ENCODE data around the gene MPPED2.

Gene MPPED2

DNA sequence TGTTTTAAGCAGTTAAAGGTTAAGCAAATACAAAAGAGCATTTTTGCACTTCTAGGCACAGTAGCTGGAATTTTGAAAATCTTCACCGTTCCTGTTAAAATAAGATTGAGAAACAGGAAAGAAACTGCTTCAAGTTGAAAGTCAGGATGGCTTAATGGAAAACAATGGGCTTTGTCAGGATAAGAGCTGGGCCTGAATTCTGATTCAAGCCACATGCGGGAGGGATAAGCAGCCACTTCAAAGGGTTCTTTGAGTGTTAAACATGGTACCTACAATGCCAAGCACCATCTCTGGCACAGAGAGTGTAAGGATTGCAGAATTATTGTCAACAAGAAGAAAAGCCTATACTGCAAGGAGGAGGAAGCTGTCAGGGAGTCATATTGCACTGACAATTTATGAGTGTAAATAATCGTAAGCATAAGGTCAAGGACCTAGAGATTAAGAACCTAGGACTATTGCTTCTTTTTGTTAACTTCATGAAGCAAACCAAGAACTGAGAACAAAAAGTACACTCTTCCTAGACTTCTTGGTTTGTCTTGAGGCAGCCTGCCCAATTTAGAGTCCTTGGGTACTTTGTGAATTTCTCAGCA is 32.5 kb downstream of the MPPED2 start:
- H3K4me3 ChIP-seq (ENCODE audit: low read depth, low read length), result no peak overlapping the region
- no peak for DNase-seq (ENCODE audit: low read depth)
- in situ Hi-C loops (cut with HindIII; ENCODE audit: low sequenced_read_pairs), result no loop called here
- TF ChIP-seq, protein P1, sequence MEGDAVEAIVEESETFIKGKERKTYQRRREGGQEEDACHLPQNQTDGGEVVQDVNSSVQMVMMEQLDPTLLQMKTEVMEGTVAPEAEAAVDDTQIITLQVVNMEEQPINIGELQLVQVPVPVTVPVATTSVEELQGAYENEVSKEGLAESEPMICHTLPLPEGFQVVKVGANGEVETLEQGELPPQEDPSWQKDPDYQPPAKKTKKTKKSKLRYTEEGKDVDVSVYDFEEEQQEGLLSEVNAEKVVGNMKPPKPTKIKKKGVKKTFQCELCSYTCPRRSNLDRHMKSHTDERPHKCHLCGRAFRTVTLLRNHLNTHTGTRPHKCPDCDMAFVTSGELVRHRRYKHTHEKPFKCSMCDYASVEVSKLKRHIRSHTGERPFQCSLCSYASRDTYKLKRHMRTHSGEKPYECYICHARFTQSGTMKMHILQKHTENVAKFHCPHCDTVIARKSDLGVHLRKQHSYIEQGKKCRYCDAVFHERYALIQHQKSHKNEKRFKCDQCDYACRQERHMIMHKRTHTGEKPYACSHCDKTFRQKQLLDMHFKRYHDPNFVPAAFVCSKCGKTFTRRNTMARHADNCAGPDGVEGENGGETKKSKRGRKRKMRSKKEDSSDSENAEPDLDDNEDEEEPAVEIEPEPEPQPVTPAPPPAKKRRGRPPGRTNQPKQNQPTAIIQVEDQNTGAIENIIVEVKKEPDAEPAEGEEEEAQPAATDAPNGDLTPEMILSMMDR (IDR thresholded peaks at IDR 0.05; ENCODE audit: low read depth, low read length, missing control alignments), result no peak

DNA sequence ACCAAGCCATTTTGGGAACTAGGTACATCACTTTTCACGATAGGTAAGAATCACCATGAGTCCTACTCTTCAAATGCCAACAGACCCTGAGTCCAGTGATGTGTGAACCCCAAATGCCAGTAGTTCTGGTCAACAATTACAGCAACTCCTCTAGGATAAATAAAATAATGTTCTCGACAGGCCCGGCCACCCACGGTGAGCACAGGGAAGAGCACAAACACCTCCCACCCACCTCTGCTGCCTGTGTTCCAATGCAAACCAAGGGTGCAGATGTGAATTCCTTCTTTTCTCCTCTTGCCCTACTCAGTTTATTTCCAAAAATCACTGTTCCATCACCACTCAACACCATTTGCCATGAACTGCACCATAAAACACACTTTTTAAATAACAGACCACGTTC is 33.3 kb downstream of the MPPED2 start:
- in situ Hi-C loops (cut with HindIII; ENCODE audit: low sequenced_read_pairs), result no loop called here
- TF ChIP-seq, protein P1 (IDR thresholded peaks at IDR 0.05; ENCODE audit: low read depth, low read length, missing control alignments), result no peak
- H3K4me3 ChIP-seq (ENCODE audit: low read depth, low read length), result no peak overlapping the region
- no peak for DNase-seq (ENCODE audit: low read depth)

DNA sequence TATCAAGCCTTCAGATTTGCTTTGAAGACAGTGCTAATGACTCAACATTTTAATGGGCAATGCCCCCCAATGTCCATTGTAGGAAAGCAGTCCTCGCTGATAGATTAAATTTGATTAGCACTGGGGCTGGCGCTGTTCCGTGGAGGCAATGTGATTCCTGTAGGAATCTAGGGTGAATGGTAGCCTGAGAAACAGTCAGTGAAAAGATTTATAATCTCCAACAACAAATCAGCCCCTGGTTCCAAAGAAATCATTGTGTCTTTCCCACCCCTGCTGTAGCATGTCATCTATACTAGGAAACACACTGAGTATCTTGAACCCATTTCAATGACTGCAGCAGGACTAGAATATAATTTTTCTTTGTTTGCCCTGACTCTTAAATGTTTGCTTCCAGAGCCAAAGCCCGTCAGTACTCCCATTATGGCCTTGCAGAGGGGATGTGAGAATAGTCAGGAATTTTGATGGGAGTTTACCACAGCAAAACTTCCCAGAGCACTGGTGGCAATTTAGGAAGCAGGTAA is 36.1 kb downstream of the MPPED2 start:
- TF ChIP-seq, protein P1 (IDR thresholded peaks at IDR 0.05; ENCODE audit: low read depth, low read length, missing control alignments), result no peak
- no peak for DNase-seq (ENCODE audit: low read depth)
- H3K4me3 ChIP-seq (ENCODE audit: low read depth, low read length), result no peak overlapping the region
- in situ Hi-C loops (cut with HindIII; ENCODE audit: low sequenced_read_pairs), result no loop called here

DNA sequence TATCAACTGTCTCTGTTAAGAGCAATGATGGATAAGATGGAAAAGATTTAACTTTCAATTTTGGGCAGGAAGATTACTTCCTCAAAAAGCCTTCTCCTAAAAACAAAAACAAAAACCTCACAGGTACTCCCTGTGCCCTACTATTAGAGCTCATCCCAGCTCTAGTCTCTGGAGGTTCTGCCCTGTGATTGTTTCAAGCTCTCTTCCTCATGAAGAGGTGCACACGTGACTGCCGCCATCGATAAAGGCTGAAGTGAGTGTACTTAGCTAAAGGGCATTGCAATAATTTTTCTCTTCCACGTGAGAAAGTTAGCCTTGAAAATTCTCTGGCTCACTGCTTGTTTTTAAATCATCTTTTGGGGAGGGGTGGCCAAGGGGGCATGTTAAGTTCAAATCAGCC is 36.6 kb downstream of the MPPED2 start:
- TF ChIP-seq, protein P1 (IDR thresholded peaks at IDR 0.05; ENCODE audit: low read depth, low read length, missing control alignments), result no peak
- no peak overlapping the region for H3K4me3 ChIP-seq (ENCODE audit: low read depth, low read length)
- in situ Hi-C loops (cut with HindIII; ENCODE audit: low sequenced_read_pairs), result no loop called here
- no peak for DNase-seq (ENCODE audit: low read depth)

DNA sequence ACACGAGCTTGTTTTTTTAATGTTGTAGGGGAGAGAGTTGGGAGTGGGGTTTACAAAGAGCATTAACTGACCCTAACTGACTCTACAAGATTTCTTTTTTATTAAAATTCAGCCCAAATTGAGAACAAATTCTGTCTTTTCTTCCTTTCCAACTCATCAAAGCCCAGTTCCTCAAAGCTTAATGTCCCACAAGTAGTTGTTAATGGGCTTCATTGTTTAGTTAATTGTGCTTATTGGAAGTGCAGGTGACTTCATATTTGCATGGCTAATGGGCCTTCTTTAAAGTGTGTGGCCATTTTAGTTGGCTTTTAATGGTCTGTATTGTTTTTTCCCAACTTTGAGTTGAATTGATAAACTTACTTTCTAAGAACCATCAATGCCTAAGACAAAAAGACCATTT is 39.8 kb downstream of the MPPED2 start:
- TF ChIP-seq, protein P1 (IDR thresholded peaks at IDR 0.05; ENCODE audit: low read depth, low read length, missing control alignments), result no peak
- no peak for DNase-seq (ENCODE audit: low read depth)
- in situ Hi-C loops (cut with HindIII; ENCODE audit: low sequenced_read_pairs), result no loop called here
- H3K4me3 ChIP-seq (ENCODE audit: low read depth, low read length), result no peak overlapping the region

DNA sequence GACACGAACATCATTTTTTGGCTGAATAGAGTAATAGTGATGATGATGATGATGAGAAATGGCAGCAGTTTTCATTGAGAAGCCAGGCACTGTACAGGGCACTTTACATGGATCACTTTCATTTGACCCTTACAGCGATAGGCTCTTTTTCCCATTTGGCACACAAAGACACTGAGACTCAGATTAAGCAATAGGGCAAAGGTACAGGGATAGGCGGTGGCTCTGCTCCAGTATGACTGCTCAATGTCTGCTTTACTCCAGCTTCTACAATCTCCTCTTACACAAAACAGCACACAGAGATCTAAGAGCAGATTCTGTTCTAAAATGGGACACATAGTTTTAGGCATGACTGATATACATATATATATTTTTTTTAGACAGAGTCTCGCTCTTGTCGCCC is 40.6 kb downstream of the MPPED2 start:
- in situ Hi-C loops (cut with HindIII; ENCODE audit: low sequenced_read_pairs), result no loop called here
- H3K4me3 ChIP-seq (ENCODE audit: low read depth, low read length), result no peak overlapping the region
- TF ChIP-seq, protein P1 (IDR thresholded peaks at IDR 0.05; ENCODE audit: low read depth, low read length, missing control alignments), result no peak
- DNase-seq (ENCODE audit: low read depth), result no peak

Data from astrocyte of the cerebellum (primary cell).